ENCODE results near the gene ATP6V1D.
"Not testable (repeated sequence)": the region's sequence is repeated elsewhere in the genome, so short reads cannot be mapped to it uniquely, and the experiment has no call there.

Gene ATP6V1D

DNA sequence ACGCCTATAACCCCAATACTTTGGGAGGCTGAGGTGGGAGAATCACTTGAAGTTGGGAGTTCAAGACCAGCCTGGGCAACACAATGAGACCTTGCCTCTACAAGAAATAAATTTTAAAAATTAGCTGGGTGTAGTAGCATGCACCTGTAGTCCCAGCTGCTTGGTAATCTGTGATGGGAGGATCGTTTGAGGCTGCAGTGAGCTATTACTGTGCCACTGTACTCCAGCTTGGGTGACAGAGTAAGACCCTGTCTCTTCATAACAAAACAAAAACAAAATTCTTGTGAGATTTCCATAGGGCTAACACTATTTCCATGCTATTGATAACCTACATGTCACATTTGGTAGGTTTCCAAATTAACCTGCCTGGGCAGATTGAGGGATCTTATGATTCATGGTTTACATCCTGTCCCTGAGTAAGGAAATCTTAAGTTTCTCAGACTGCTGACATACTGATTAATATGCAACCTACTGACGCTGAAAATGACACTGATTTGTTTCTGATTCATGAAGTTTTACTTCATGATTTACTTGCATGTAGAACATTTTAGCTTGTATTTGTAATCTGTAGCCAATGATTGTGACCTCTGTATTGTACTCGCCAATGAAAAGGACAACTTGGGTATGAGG, 15.9 kb downstream of the ATP6V1D start:
- Histone ChIP-seq H3K27ac (ENCODE audit: low read length) (no peak overlapping the region), H3K4me3 (ENCODE audit: low read length in 2 of 2) (no peak overlapping the region), H3K36me3 (ENCODE audit: control insufficient read depth in 2 of 2, insufficient read depth in 2 of 2, low read length in 2 of 2) (peaks cover 25 to 32% of the 10 kb centered on the region in 2 donors), H3K9ac (ENCODE audit: low read length in 2 of 2) (no peak overlapping the region), H3K27me3 (ENCODE audit: control insufficient read depth in 1 of 2, insufficient read depth in 2 of 2, low read length in 2 of 2) (no peaks in the 10 kb centered on the region), H3K9me3 (ENCODE audit: control insufficient read depth in 2 of 2, low read length in 2 of 2) (no peaks in the 10 kb centered on the region), H3K4me1 (ENCODE audit: control insufficient read depth, insufficient read depth, low read length) (no peaks in the 10 kb centered on the region)

- not testable (repeated sequence) for H3K27ac ChIP-seq (ENCODE audit: low read length); H3K4me3 ChIP-seq (ENCODE audit: low read length in 2 of 2); H3K4me1 ChIP-seq (ENCODE audit: control insufficient read depth, insufficient read depth, low read length); H3K27me3 ChIP-seq (ENCODE audit: control insufficient read depth in 1 of 2, insufficient read depth in 2 of 2, low read length in 2 of 2); H3K9ac ChIP-seq (ENCODE audit: low read length in 2 of 2); H3K9me3 ChIP-seq (ENCODE audit: control insufficient read depth in 2 of 2, low read length in 2 of 2)
- H3K36me3 ChIP-seq (ENCODE audit: control insufficient read depth in 2 of 2, insufficient read depth in 2 of 2, low read length in 2 of 2), result peaks cover 39 to 43% of the 10 kb centered on the region in 2 donors
These were observed 18.4 kb downstream of the ATP6V1D start for GRCh38 chr14:67341231-67341630.

DNA sequence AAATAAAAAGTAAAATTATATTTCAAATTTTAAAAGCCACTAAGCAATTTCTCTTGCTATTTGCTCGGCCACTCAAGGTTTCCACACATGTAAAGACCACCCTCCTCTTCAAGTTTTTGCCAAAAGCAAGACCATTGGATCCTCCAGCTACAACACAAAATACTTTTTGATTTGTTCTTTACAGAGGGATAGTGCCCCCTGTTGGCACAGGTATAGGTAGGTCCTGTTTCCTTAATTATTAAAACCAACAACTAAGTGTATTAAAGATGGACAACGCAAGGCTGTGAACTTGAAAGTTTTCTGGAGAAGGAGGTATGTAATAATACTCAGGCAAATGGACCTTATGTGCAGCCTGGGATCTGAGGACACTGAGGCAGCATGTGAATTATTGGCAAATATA, 23.8 kb downstream of the ATP6V1D start:
- H3K27ac ChIP-seq (ENCODE audit: low read length), result no peak overlapping the region

GRCh38 chr14:67332468-67332867, 27.1 kb downstream of the ATP6V1D start:
- H3K4me3 ChIP-seq (ENCODE audit: low read length in 2 of 2), result no peak overlapping the region
- H3K4me1 ChIP-seq (ENCODE audit: control insufficient read depth, insufficient read depth, low read length), result no peaks in the 10 kb centered on the region
- H3K9ac ChIP-seq (ENCODE audit: low read length in 2 of 2), result no peak overlapping the region
- H3K9me3 ChIP-seq (ENCODE audit: control insufficient read depth in 2 of 2, low read length in 2 of 2), result no peaks in the 10 kb centered on the region
- H3K27me3 ChIP-seq (ENCODE audit: control insufficient read depth in 1 of 2, insufficient read depth in 2 of 2, low read length in 2 of 2), result no peaks in the 10 kb centered on the region
- peaks cover 25 to 42% of the 10 kb centered on the region in 2 donors for H3K36me3 ChIP-seq (ENCODE audit: control insufficient read depth in 2 of 2, insufficient read depth in 2 of 2, low read length in 2 of 2)
- H3K27ac ChIP-seq (ENCODE audit: low read length), result no peak overlapping the region

More for the DNA sequence above, 23.8 kb downstream of the ATP6V1D start:
- Histone ChIP-seq H3K9me3 (ENCODE audit: control insufficient read depth in 2 of 2, low read length in 2 of 2) (no peaks in the 10 kb centered on the region), H3K4me1 (ENCODE audit: control insufficient read depth, insufficient read depth, low read length) (no peaks in the 10 kb centered on the region), H3K4me3 (ENCODE audit: low read length in 2 of 2) (no peak overlapping the region), H3K27me3 (ENCODE audit: control insufficient read depth in 1 of 2, insufficient read depth in 2 of 2, low read length in 2 of 2) (no peaks in the 10 kb centered on the region), H3K36me3 (ENCODE audit: control insufficient read depth in 2 of 2, insufficient read depth in 2 of 2, low read length in 2 of 2) (peaks cover 40 to 61% of the 10 kb centered on the region in 2 donors), H3K9ac (ENCODE audit: low read length in 2 of 2) (no peak overlapping the region)

GRCh38 chr14:67331368-67332125, 28.1 kb downstream of the ATP6V1D start:
- Histone ChIP-seq H3K27me3 (ENCODE audit: control insufficient read depth in 1 of 2, insufficient read depth in 2 of 2, low read length in 2 of 2) (no peaks in the 10 kb centered on the region), H3K36me3 (ENCODE audit: control insufficient read depth in 2 of 2, insufficient read depth in 2 of 2, low read length in 2 of 2) (peaks cover 21 to 37% of the 10 kb centered on the region in 2 donors), H3K4me3 (ENCODE audit: low read length in 2 of 2) (no peak overlapping the region), H3K9ac (ENCODE audit: low read length in 2 of 2) (no peak overlapping the region), H3K9me3 (ENCODE audit: control insufficient read depth in 2 of 2, low read length in 2 of 2) (no peaks in the 10 kb centered on the region), H3K4me1 (ENCODE audit: control insufficient read depth, insufficient read depth, low read length) (no peaks in the 10 kb centered on the region), H3K27ac (ENCODE audit: low read length) (no peak overlapping the region)

DNA sequence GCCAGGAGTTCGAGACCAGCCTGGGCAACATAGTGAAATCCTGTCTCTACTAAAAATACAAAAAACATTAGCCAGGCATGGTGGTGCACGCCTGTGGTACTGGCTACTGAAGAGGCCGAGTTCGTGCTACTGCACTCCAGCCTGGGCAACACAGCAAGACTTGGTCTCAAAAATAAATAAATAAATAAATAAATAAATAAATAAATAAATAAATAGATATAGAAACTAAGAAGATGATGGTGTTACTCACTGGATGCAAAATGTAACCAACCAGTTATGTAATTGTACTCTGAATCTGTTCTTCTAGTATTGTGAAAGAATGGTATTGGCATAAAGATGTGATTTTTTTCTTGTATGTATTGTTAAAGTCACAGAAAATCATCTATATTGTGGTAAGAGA, 29.9 kb downstream of the ATP6V1D start:
- H3K27me3 ChIP-seq (ENCODE audit: control insufficient read depth in 1 of 2, insufficient read depth in 2 of 2, low read length in 2 of 2); H3K9ac ChIP-seq (ENCODE audit: low read length in 2 of 2); H3K27ac ChIP-seq (ENCODE audit: low read length); H3K4me1 ChIP-seq (ENCODE audit: control insufficient read depth, insufficient read depth, low read length); H3K9me3 ChIP-seq (ENCODE audit: control insufficient read depth in 2 of 2, low read length in 2 of 2); H3K4me3 ChIP-seq (ENCODE audit: low read length in 2 of 2): not testable (repeated sequence)
- H3K36me3 ChIP-seq (ENCODE audit: control insufficient read depth in 2 of 2, insufficient read depth in 2 of 2, low read length in 2 of 2), result peaks cover 17 to 21% of the 10 kb centered on the region in 2 donors

GRCh38 chr14:67319142-67319541, 40.5 kb downstream of the ATP6V1D start:
- no peak overlapping the region for H3K27ac ChIP-seq (ENCODE audit: low read length)
- H3K36me3 ChIP-seq (ENCODE audit: control insufficient read depth in 2 of 2, insufficient read depth in 2 of 2, low read length in 2 of 2), result peaks cover 11 to 17% of the 10 kb centered on the region in 2 donors
- no peak overlapping the region for H3K4me3 ChIP-seq (ENCODE audit: low read length in 2 of 2)
- H3K27me3 ChIP-seq (ENCODE audit: control insufficient read depth in 1 of 2, insufficient read depth in 2 of 2, low read length in 2 of 2), result no peaks in the 10 kb centered on the region
- no peaks in the 10 kb centered on the region for H3K4me1 ChIP-seq (ENCODE audit: control insufficient read depth, insufficient read depth, low read length)
- no peak overlapping the region for H3K9ac ChIP-seq (ENCODE audit: low read length in 2 of 2)
- no peaks in the 10 kb centered on the region for H3K9me3 ChIP-seq (ENCODE audit: control insufficient read depth in 2 of 2, low read length in 2 of 2)

DNA sequence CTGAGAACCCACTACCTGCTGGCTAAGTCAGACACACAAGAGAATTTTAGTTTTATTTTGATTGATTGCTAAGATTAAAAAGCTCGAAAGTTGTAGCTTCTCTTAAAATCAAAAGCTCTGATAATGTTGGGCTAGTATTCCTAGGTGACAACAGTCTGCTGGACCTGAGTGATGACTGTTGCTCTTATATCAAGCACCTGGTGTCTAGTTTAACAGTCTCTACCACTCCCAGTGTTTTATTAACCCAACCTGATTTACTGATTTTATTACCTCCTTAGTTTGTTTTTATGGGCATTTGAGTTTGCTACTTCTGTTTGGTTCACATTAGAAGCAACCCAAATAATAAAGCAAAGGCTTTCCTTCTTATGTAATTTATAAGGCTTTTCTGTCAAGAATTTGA, 41.8 kb downstream of the ATP6V1D start:
- H3K9me3 ChIP-seq (ENCODE audit: control insufficient read depth in 2 of 2, low read length in 2 of 2), result no peaks in the 10 kb centered on the region
- H3K9ac ChIP-seq (ENCODE audit: low read length in 2 of 2), result no peak overlapping the region
- no peak overlapping the region for H3K4me3 ChIP-seq (ENCODE audit: low read length in 2 of 2)
- H3K4me1 ChIP-seq (ENCODE audit: control insufficient read depth, insufficient read depth, low read length), result no peaks in the 10 kb centered on the region
- peaks cover 14 to 17% of the 10 kb centered on the region in 2 donors for H3K36me3 ChIP-seq (ENCODE audit: control insufficient read depth in 2 of 2, insufficient read depth in 2 of 2, low read length in 2 of 2)
- H3K27ac ChIP-seq (ENCODE audit: low read length), result no peak overlapping the region
- H3K27me3 ChIP-seq (ENCODE audit: control insufficient read depth in 1 of 2, insufficient read depth in 2 of 2, low read length in 2 of 2), result no peaks in the 10 kb centered on the region

- Histone ChIP-seq H3K27me3 (ENCODE audit: control insufficient read depth in 1 of 2, insufficient read depth in 2 of 2, low read length in 2 of 2) (no peaks in the 10 kb centered on the region), H3K4me1 (ENCODE audit: control insufficient read depth, insufficient read depth, low read length) (no peaks in the 10 kb centered on the region), H3K9me3 (ENCODE audit: control insufficient read depth in 2 of 2, low read length in 2 of 2) (no peaks in the 10 kb centered on the region), H3K27ac (ENCODE audit: low read length) (no peak overlapping the region), H3K4me3 (ENCODE audit: low read length in 2 of 2) (no peak overlapping the region), H3K36me3 (ENCODE audit: control insufficient read depth in 2 of 2, insufficient read depth in 2 of 2, low read length in 2 of 2) (peaks cover 5 to 14% of the 10 kb centered on the region in 2 donors), H3K9ac (ENCODE audit: low read length in 2 of 2) (no peak overlapping the region)
These were observed 46.5 kb downstream of the ATP6V1D start for GRCh38 chr14:67313153-67313552.

DNA sequence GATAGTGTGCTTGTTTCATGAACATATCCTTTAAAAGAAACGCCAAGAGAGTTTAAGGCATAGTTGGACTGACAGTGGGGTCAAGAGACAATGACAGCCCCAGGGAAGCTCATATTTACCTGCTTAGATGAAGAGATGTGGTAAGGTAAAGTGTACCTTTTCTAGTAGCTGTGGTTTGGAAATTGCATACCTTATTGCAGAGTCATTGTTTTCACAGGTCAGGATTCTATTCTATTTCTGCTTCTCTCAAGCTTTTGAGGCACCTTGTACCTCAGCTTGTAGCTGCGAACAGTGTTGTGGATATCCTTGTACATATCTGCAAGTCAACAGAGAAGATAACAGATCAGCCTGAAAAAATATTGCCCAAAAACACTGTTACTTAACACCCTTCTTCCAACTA, 47.7 kb downstream of the ATP6V1D start:
- Histone ChIP-seq H3K4me3 (ENCODE audit: low read length in 2 of 2) (no peak overlapping the region), H3K27ac (ENCODE audit: low read length) (no peak overlapping the region), H3K27me3 (ENCODE audit: control insufficient read depth in 1 of 2, insufficient read depth in 2 of 2, low read length in 2 of 2) (no peaks in the 10 kb centered on the region), H3K9ac (ENCODE audit: low read length in 2 of 2) (no peak overlapping the region), H3K9me3 (ENCODE audit: control insufficient read depth in 2 of 2, low read length in 2 of 2) (no peaks in the 10 kb centered on the region), H3K4me1 (ENCODE audit: control insufficient read depth, insufficient read depth, low read length) (no peaks in the 10 kb centered on the region), H3K36me3 (ENCODE audit: control insufficient read depth in 2 of 2, insufficient read depth in 2 of 2, low read length in 2 of 2) (peaks cover 5 to 14% of the 10 kb centered on the region in 2 donors)
